Superior temporal gyrus (tissue), 1 donor: ENCODE measurements around the gene LRP11.

Source experiments
- DNase-seq: peaks from one replicate; pipeline ENCODE4 v3.0.0-alpha.2; 2016; ENCODE audit errors: extremely low spot score

LRP11 gene

GRCh38 chr6:149782337-149782736 is 81.8 kb downstream of the LRP11 start:
- no peak for DNase-seq

GRCh38 chr6:149781715-149782114 is 82.4 kb downstream of the LRP11 start:
- DNase-seq, result no peak

- no peak for DNase-seq
These were observed 84.6 kb downstream of the LRP11 start for GRCh38 chr6:149779644-149779963.

GRCh38 chr6:149777624-149778023 is 86.5 kb downstream of the LRP11 start:
- DNase-seq, result no peak

- no peak for DNase-seq
These were observed 92.2 kb downstream of the LRP11 start for GRCh38 chr6:149771925-149772324.

GRCh38 chr6:149771185-149771584 is 93.0 kb downstream of the LRP11 start:
- no peak for DNase-seq

- DNase-seq, result no peak
These were observed 94.5 kb downstream of the LRP11 start for GRCh38 chr6:149769676-149770075.
